Measurements from ENCODE around the gene MFSD2A. TPM values are rescaled to one million over a fixed set of nuclear protein-coding genes. Genes with fewer than 3 reads are reported as not detected.
"Not testable (repeated sequence)": the region's sequence is repeated elsewhere in the genome, so short reads cannot be mapped to it uniquely, and the experiment has no call there.

MFSD2A gene
- total RNA-seq, 1 donor from 2014 or later = 3.3 TPM

- FAIRE-seq = no peak
- no peak overlapping the region for H3K4me3 Mint-ChIP-seq (ENCODE audit: unreplicated experiment)
These were observed 47.2 kb upstream of the MFSD2A start for GRCh38 chr1:39907528-39908453.

GRCh38 chr1:39908534-39908933, 46.4 kb upstream of the MFSD2A start:
- Mint-ChIP-seq H3K27ac (ENCODE audit: unreplicated experiment) (no peak overlapping the region), H3K4me3 (ENCODE audit: unreplicated experiment) (no peak overlapping the region), H3K36me3 (ENCODE audit: low read depth, unreplicated experiment) (no peaks in the 10 kb centered on the region), H3K9me3 (ENCODE audit: unreplicated experiment) (peaks cover 9% of the 10 kb centered on the region), H3K27me3 (ENCODE audit: low read depth, unreplicated experiment) (peaks cover 10% of the 10 kb centered on the region), H3K4me1 (ENCODE audit: low read depth, unreplicated experiment) (no peaks in the 10 kb centered on the region)
- Histone ChIP-seq H3K9ac (ENCODE audit: low read length) (no peak overlapping the region), H3K4me3 (ENCODE audit: insufficient read depth, low read depth, low read length) (no peak overlapping the region), H3K9me3 (ENCODE audit: insufficient read depth, low read depth, low read length) (no peaks in the 10 kb centered on the region), H3K27ac (ENCODE audit: low read depth, low read length) (no peak overlapping the region), H3K36me3 (ENCODE audit: insufficient read depth, low read length) (no peaks in the 10 kb centered on the region), H3K4me1 (ENCODE audit: insufficient read depth, low read length) (no peaks in the 10 kb centered on the region), H3K79me2 (ENCODE audit: insufficient read depth, low read length) (no peaks in the 10 kb centered on the region), H2AFZ (ENCODE audit: low read depth, low read length) (no peak overlapping the region), H4K20me1 (ENCODE audit: insufficient read depth, low read length) (no peaks in the 10 kb centered on the region), H3K27me3 (ENCODE audit: insufficient read depth, low read length) (peaks cover 10% of the 10 kb centered on the region), H3K4me2 (ENCODE audit: low read length) (no peak overlapping the region)
- DNase-seq (ENCODE audit: low read depth) = no peak
- FAIRE-seq = no peak
- TF ChIP-seq CTCF (IDR thresholded peaks at IDR 0.05; ENCODE audit: insufficient read depth, low read depth, low read length) (no peak), EZH2 (IDR thresholded peaks at IDR 0.05; ENCODE audit: insufficient read depth, low read length) (no peak)

More at GRCh38 chr1:39907528-39908453, 47.2 kb upstream of the MFSD2A start:
- no peak overlapping the region for H3K9ac ChIP-seq (ENCODE audit: low read length)
- H3K4me1 Mint-ChIP-seq (ENCODE audit: low read depth, unreplicated experiment) = no peaks in the 10 kb centered on the region
- H3K36me3 ChIP-seq (ENCODE audit: insufficient read depth, low read length) = no peaks in the 10 kb centered on the region
- H3K9me3 ChIP-seq (ENCODE audit: insufficient read depth, low read depth, low read length) = no peaks in the 10 kb centered on the region
- no peak overlapping the region for H2AFZ ChIP-seq (ENCODE audit: low read depth, low read length)
- no peaks in the 10 kb centered on the region for H4K20me1 ChIP-seq (ENCODE audit: insufficient read depth, low read length)
- peaks cover 9% of the 10 kb centered on the region for H3K9me3 Mint-ChIP-seq (ENCODE audit: unreplicated experiment)
- H3K4me2 ChIP-seq (ENCODE audit: low read length) = no peak overlapping the region
- H3K36me3 Mint-ChIP-seq (ENCODE audit: low read depth, unreplicated experiment) = no peaks in the 10 kb centered on the region
- H3K27me3 Mint-ChIP-seq (ENCODE audit: low read depth, unreplicated experiment) = peaks cover 18% of the 10 kb centered on the region
- no peaks in the 10 kb centered on the region for H3K79me2 ChIP-seq (ENCODE audit: insufficient read depth, low read length)
- TF ChIP-seq CTCF (IDR thresholded peaks at IDR 0.05; ENCODE audit: insufficient read depth, low read depth, low read length) = no peak
- TF ChIP-seq EZH2 (IDR thresholded peaks at IDR 0.05; ENCODE audit: insufficient read depth, low read length) = no peak
- no peaks in the 10 kb centered on the region for H3K4me1 ChIP-seq (ENCODE audit: insufficient read depth, low read length)
- H3K27ac ChIP-seq (ENCODE audit: low read depth, low read length) = no peak overlapping the region
- H3K4me3 ChIP-seq (ENCODE audit: insufficient read depth, low read depth, low read length) = no peak overlapping the region
- DNase-seq (ENCODE audit: low read depth) = no peak
- H3K27me3 ChIP-seq (ENCODE audit: insufficient read depth, low read length) = peaks cover 17% of the 10 kb centered on the region
- H3K27ac Mint-ChIP-seq (ENCODE audit: unreplicated experiment) = no peak overlapping the region

DNA sequence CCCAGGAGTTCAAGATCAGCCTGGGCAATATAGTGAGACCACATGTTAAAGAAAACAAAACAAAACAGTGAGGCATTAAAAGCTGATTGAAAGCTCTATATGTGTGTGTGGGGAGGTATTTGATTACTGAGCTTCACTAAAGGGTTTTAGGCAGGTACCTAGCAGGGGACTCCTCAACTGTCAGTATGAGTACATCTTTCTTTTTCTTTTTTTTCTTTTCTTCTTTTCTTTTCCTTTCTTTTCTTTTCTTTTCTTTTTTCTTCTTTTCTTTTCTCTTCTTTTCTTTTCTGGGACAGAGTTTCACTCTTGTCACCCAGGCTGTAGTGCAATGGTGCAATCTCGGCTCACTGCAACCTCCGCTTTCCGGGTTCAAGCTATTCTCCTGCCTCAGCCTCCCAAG, 44.7 kb upstream of the MFSD2A start:
- Mint-ChIP-seq H3K4me3 (ENCODE audit: unreplicated experiment) (no peak overlapping the region), H3K4me1 (ENCODE audit: low read depth, unreplicated experiment) (no peaks in the 10 kb centered on the region), H3K27me3 (ENCODE audit: low read depth, unreplicated experiment) (peaks cover 2% of the 10 kb centered on the region), H3K27ac (ENCODE audit: unreplicated experiment) (no peak overlapping the region), H3K9me3 (ENCODE audit: unreplicated experiment) (peaks cover 9% of the 10 kb centered on the region), H3K36me3 (ENCODE audit: low read depth, unreplicated experiment) (no peaks in the 10 kb centered on the region)
- TF ChIP-seq CTCF (IDR thresholded peaks at IDR 0.05; ENCODE audit: insufficient read depth, low read depth, low read length) (no peak), EZH2 (IDR thresholded peaks at IDR 0.05; ENCODE audit: insufficient read depth, low read length) (no peak)
- no peaks in the 10 kb centered on the region for H3K4me1 ChIP-seq (ENCODE audit: insufficient read depth, low read length)
- no peaks in the 10 kb centered on the region for H3K79me2 ChIP-seq (ENCODE audit: insufficient read depth, low read length)
- H3K27ac ChIP-seq (ENCODE audit: low read depth, low read length) = no peak overlapping the region
- H2AFZ ChIP-seq (ENCODE audit: low read depth, low read length) = no peak overlapping the region
- no peak overlapping the region for H3K9ac ChIP-seq (ENCODE audit: low read length)
- no peak overlapping the region for H3K4me3 ChIP-seq (ENCODE audit: insufficient read depth, low read depth, low read length)
- FAIRE-seq (no peak), DNase-seq (ENCODE audit: low read depth) (no peak)
- no peaks in the 10 kb centered on the region for H4K20me1 ChIP-seq (ENCODE audit: insufficient read depth, low read length)
- H3K4me2 ChIP-seq (ENCODE audit: low read length) = no peak overlapping the region
- peaks cover 6% of the 10 kb centered on the region for H3K27me3 ChIP-seq (ENCODE audit: insufficient read depth, low read length)
- no peaks in the 10 kb centered on the region for H3K9me3 ChIP-seq (ENCODE audit: insufficient read depth, low read depth, low read length)
- H3K36me3 ChIP-seq (ENCODE audit: insufficient read depth, low read length) = no peaks in the 10 kb centered on the region

GRCh38 chr1:39913136-39913535, 41.8 kb upstream of the MFSD2A start:
- not testable (repeated sequence) for H3K27me3 Mint-ChIP-seq (ENCODE audit: low read depth, unreplicated experiment); H3K4me3 Mint-ChIP-seq (ENCODE audit: unreplicated experiment); H3K9me3 ChIP-seq (ENCODE audit: insufficient read depth, low read depth, low read length); H3K4me2 ChIP-seq (ENCODE audit: low read length); H3K4me3 ChIP-seq (ENCODE audit: insufficient read depth, low read depth, low read length); H3K4me1 Mint-ChIP-seq (ENCODE audit: low read depth, unreplicated experiment); H3K4me1 ChIP-seq (ENCODE audit: insufficient read depth, low read length); H3K27me3 ChIP-seq (ENCODE audit: insufficient read depth, low read length); H2AFZ ChIP-seq (ENCODE audit: low read depth, low read length); H3K79me2 ChIP-seq (ENCODE audit: insufficient read depth, low read length); H3K36me3 ChIP-seq (ENCODE audit: insufficient read depth, low read length); DNase-seq (ENCODE audit: low read depth); H3K36me3 Mint-ChIP-seq (ENCODE audit: low read depth, unreplicated experiment); H4K20me1 ChIP-seq (ENCODE audit: insufficient read depth, low read length); H3K27ac Mint-ChIP-seq (ENCODE audit: unreplicated experiment); FAIRE-seq; H3K9me3 Mint-ChIP-seq (ENCODE audit: unreplicated experiment); H3K27ac ChIP-seq (ENCODE audit: low read depth, low read length); H3K9ac ChIP-seq (ENCODE audit: low read length)

Data from astrocyte (in vitro differentiated cells and primary cell).